Neural cell (in vitro differentiated cells): ENCODE data around the gene APH1A. TPM values are rescaled to one million over a fixed set of nuclear protein-coding genes. Genes with fewer than 3 reads are reported as not detected.
A peak's percentile ranks its signal among the peaks of the same experiment; 100 is the strongest.
"Not testable (repeated sequence)": the region's sequence is repeated elsewhere in the genome, so short reads cannot be mapped to it uniquely, and the experiment has no call there.

Experiments
- H2AFZ ChIP-seq: fragments of 200-600, 300-800 bp; sonication (generic), shearing (Covaris generic); 2 replicates; pipeline ENCODE4 v1.6.0; 2014; ENCODE audit warnings: low read depth, mild to moderate bottlenecking, antibody characterized with exemption, low read length, moderate library complexity
- H3F3A ChIP-seq: fragments of 200-600 bp; shearing (Covaris generic); 2 replicates; pipeline ENCODE4 v1.6.1; 2016; ENCODE audit warnings: mild to moderate bottlenecking, moderate library complexity, mixed read lengths, antibody characterized with exemption, low read length; ENCODE audit not compliant: insufficient read depth, poor library complexity, severe bottlenecking
- H3K27ac ChIP-seq: fragments of 200-600, 300-800 bp; sonication (generic), shearing (Covaris generic); 2 replicates; pipeline ENCODE4 v1.5.1; 2014; ENCODE audit warnings: mild to moderate bottlenecking, low read length, moderate library complexity
- H3K27me3 ChIP-seq: fragments of 300-800, 200-600 bp; sonication (generic), shearing (Covaris generic); 2 replicates; pipeline ENCODE4 v1.6.0; 2014; ENCODE audit warnings: mild to moderate bottlenecking, low read depth, low read length, moderate library complexity; ENCODE audit not compliant: insufficient read depth
- H3K36me3 ChIP-seq: fragments of 300-800, 200-600 bp; sonication (generic), shearing (Covaris generic); 2 replicates; pipeline ENCODE4 v1.5.1; 2014; ENCODE audit warnings: mild to moderate bottlenecking, antibody characterized with exemption, low read length, moderate library complexity; ENCODE audit not compliant: insufficient read depth
- H3K4me2 ChIP-seq: fragments of 300-800, 200-600 bp; sonication (generic), shearing (Covaris generic); 2 replicates; pipeline ENCODE4 v1.6.0; 2014; ENCODE audit warnings: mild to moderate bottlenecking, low read length
- H3K4me3 ChIP-seq: fragments of 300-800, 200-600 bp; sonication (generic), shearing (Covaris generic); 2 replicates; pipeline ENCODE4 v1.5.1; 2014; ENCODE audit warnings: mild to moderate bottlenecking, low read length, moderate library complexity
- H3K79me2 ChIP-seq: fragments of 200-600 bp; shearing (Covaris generic); replicated peaks from 2 replicates; pipeline ENCODE4 v1.6.0; 2014; ENCODE audit warnings: mild to moderate bottlenecking, low read length, moderate library complexity; ENCODE audit not compliant: insufficient read depth
- H3K9ac ChIP-seq: fragments of 300-800, 200-600 bp; sonication (generic), shearing (Covaris generic); 2 replicates; pipeline ENCODE4 v1.6.1; 2016; ENCODE audit warnings: mild to moderate bottlenecking, low read length, mixed read lengths
- H3K9me2 ChIP-seq: fragments of 200-600 bp; shearing (Covaris generic); 2 replicates; pipeline ENCODE4 v1.6.1; 2016; ENCODE audit warnings: mild to moderate bottlenecking, low read length, mixed read lengths; ENCODE audit not compliant: insufficient read depth
- H3K9me3 ChIP-seq: fragments of 200-600, 300-800 bp; sonication (generic), shearing (Covaris generic); 2 replicates; pipeline ENCODE4 v1.6.1; 2016; ENCODE audit warnings: mild to moderate bottlenecking, mixed run types, low read length, moderate library complexity, mixed read lengths
- H4K20me1 ChIP-seq: fragments of 200-600 bp; shearing (Covaris generic); 2 replicates; pipeline ENCODE4 v1.6.1; 2016; ENCODE audit warnings: mild to moderate bottlenecking, mixed run types; ENCODE audit not compliant: insufficient read depth
- EP300 ChIP-seq: fragments of 450-650 bp; conservative IDR thresholded peaks from 2 replicates; pipeline ENCODE4 v1.6.1; 2014; ENCODE audit warnings: antibody characterized with exemption, mild to moderate bottlenecking, moderate library complexity; ENCODE audit not compliant: poor library complexity, severe bottlenecking
- EZH2 ChIP-seq: fragments of 200-600, 300-800 bp; shearing (Covaris generic), sonication (generic); IDR thresholded peaks from 2 replicates; pipeline ENCODE4 v1.6.1; 2014; ENCODE audit warnings: antibody characterized with exemption, low read length, borderline replicate concordance, mild to moderate bottlenecking; ENCODE audit not compliant: insufficient read depth, poor library complexity, severe bottlenecking
- MXI1 ChIP-seq: fragments of 450-650 bp; conservative IDR thresholded peaks from 2 replicates; pipeline ENCODE4 v1.6.1; 2014; ENCODE audit warnings: antibody characterized with exemption, mild to moderate bottlenecking; ENCODE audit not compliant: poor library complexity, severe bottlenecking
- POLR2AphosphoS5 ChIP-seq: IDR thresholded peaks from 2 replicates; pipeline ENCODE4 v1.6.1; 2012
- RAD21 ChIP-seq: fragments of 450-650 bp; conservative IDR thresholded peaks from 2 replicates; pipeline ENCODE4 v1.6.1; 2014; ENCODE audit warnings: antibody characterized with exemption, mild to moderate bottlenecking, moderate library complexity
- REST ChIP-seq: IDR thresholded peaks from 2 replicates; pipeline ENCODE4 v1.6.1; 2012; ENCODE audit warnings: borderline replicate concordance
- SMC3 ChIP-seq: fragments of 450-650 bp; conservative IDR thresholded peaks from 2 replicates; pipeline ENCODE4 v1.6.1; 2014; ENCODE audit warnings: antibody characterized with exemption, mild to moderate bottlenecking, moderate library complexity; ENCODE audit not compliant: poor library complexity
- TAF1 ChIP-seq: IDR thresholded peaks from 2 replicates; pipeline ENCODE4 v1.6.1; 2012; ENCODE audit warnings: low read depth
- polyA plus RNA-seq: library from polyadenylated mRNA; depleted of rRNA; stranded (reverse); fragments of >200 nt; gene quantifications from 2 replicates; pipeline ENCODE4 v1.2.3, GENCODE V29; 2014
- TF ChIP-seq, protein P1 (sequence below): fragments of 450-650 bp; IDR thresholded peaks from 2 replicates; pipeline ENCODE4 v1.5.1; 2014; ENCODE audit warnings: antibody characterized with exemption, mild to moderate bottlenecking, moderate library complexity; ENCODE audit not compliant: poor library complexity, severe bottlenecking

Gene APH1A
- polyA plus RNA-seq, 1 donor from 2014 or later = 167 TPM

DNA sequence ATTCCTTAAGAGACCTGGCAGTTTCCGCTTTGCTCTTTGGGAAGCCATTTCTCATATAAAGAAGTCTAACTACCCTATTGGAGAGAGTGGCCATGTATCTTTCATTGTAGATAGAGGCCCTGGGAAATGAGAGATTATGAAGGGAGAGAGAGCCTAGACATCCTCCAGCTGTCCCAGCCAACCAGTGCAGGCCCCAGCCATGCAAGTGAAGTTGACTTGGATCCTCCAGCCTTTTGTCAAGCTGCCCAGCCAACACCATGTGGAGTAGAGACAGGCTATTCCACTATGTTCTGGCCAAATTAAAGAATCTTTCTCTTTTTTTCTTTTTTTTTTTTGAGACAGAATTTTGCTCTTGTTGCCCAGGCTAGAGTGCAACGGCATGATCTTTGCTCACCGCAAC, 25.8 kb downstream of the APH1A start (continued):
- TF ChIP-seq, protein P1, sequence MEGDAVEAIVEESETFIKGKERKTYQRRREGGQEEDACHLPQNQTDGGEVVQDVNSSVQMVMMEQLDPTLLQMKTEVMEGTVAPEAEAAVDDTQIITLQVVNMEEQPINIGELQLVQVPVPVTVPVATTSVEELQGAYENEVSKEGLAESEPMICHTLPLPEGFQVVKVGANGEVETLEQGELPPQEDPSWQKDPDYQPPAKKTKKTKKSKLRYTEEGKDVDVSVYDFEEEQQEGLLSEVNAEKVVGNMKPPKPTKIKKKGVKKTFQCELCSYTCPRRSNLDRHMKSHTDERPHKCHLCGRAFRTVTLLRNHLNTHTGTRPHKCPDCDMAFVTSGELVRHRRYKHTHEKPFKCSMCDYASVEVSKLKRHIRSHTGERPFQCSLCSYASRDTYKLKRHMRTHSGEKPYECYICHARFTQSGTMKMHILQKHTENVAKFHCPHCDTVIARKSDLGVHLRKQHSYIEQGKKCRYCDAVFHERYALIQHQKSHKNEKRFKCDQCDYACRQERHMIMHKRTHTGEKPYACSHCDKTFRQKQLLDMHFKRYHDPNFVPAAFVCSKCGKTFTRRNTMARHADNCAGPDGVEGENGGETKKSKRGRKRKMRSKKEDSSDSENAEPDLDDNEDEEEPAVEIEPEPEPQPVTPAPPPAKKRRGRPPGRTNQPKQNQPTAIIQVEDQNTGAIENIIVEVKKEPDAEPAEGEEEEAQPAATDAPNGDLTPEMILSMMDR = no peak
- no peak for TF ChIP-seq MXI1

GRCh38 chr1:150237746-150238145, 31.1 kb downstream of the APH1A start:
- H3K9ac ChIP-seq = no peak overlapping the region
- no peak overlapping the region for H3K27ac ChIP-seq
- no peak overlapping the region for H3K4me3 ChIP-seq
- H4K20me1 ChIP-seq = no peaks in the 10 kb centered on the region
- no peaks in the 10 kb centered on the region for H3K9me2 ChIP-seq
- TF ChIP-seq EZH2 = no peak
- no peak for TF ChIP-seq TAF1
- TF ChIP-seq POLR2AphosphoS5 = no peak
- no peak for TF ChIP-seq REST
- TF ChIP-seq, protein P1 = no peak
- no peak for TF ChIP-seq SMC3
- no peak for TF ChIP-seq EP300
- no peak for TF ChIP-seq MXI1
- no peak for TF ChIP-seq RAD21
- no peaks in the 10 kb centered on the region for H3F3A ChIP-seq
- no peaks in the 10 kb centered on the region for H3K9me3 ChIP-seq
- H2AFZ ChIP-seq = no peak overlapping the region
- H3K27me3 ChIP-seq = no peaks in the 10 kb centered on the region
- H3K36me3 ChIP-seq = no peaks in the 10 kb centered on the region
- no peak overlapping the region for H3K4me2 ChIP-seq
- peaks cover 16% of the 10 kb centered on the region for H3K79me2 ChIP-seq

DNA sequence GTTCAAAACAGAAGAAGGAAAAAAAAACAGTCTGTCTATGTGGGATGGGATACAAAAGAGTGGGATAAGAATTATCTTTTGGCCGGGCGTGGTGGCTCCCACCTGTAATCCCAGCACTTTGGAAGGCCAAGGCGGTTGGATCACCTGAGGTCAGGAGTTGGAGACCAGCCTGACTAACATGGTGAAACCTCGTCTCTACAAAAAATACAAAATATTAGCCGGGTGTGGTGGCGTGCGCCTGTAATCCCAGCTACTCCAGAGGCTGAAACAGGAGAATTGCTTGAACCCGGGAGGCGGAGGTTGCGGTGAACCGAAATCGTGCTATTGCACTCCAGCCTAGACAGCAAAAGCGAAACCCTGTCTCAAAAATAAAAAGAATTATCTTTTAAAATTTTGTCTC, 31.6 kb downstream of the APH1A start:
- H4K20me1 ChIP-seq, H3K36me3 ChIP-seq, H3K9ac ChIP-seq, H3K27ac ChIP-seq, H3K9me3 ChIP-seq, H2AFZ ChIP-seq, H3F3A ChIP-seq, H3K9me2 ChIP-seq, H3K27me3 ChIP-seq: not testable (repeated sequence)
- Histone ChIP-seq H3K4me2 (peak overlapping the region; percentile 69), H3K4me3 (peak overlapping the region; percentile 85), H3K79me2 (peaks cover 18% of the 10 kb centered on the region)
